Measurements from ENCODE around the gene KLHL15. TPM values are rescaled to one million over a fixed set of nuclear protein-coding genes. Genes with fewer than 3 reads are reported as not detected.

The KLHL15 gene
- total RNA-seq, 1 donor from 2014 or later = 16.3 TPM

DNA sequence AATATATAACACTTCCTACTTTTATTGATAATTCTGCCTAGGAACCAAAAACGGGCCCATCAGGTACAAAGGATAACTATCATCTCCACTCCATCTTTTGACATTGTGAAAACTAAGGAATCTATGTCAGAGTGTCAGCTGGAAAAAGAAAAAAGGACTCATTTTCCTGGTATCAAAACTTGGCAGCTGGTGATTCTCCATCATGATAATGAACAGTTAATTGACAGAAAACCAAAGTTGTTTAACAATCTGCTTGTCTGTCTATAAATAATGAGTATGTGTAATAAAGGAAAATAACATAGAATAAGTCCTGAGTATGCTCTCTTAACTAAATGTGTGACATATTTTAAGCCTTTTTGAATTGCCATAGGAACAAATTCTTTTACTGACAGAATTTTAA lies 87.8 kb downstream of the KLHL15 start:
- no peak overlapping the region for H3K27ac Mint-ChIP-seq (ENCODE audit: unreplicated experiment)
- no peak for DNase-seq (ENCODE audit: extremely low spot score, unreplicated experiment)

DNA sequence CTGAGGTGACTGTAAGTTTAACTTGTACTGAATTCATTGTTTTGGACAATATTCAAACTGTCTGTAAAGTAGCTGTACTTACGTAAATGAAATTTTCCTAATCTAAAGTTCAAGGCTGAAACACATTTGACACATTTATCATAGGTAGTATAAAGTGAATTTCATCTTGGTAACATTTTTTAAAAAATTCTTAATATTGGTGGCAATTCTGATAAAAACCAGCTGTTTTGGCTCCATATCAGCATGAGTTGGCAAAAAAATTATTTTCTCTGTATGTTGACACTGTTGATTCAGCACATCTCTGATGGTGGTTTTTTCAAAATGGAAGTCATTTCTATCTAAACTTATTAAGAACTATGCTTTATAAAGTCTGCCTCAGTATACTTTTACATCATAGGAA lies 88.3 kb downstream of the KLHL15 start:
- Mint-ChIP-seq H3K4me3 (ENCODE audit: unreplicated experiment) (no peak overlapping the region), H3K4me1 (ENCODE audit: unreplicated experiment) (peaks cover 15% of the 10 kb centered on the region), H3K36me3 (ENCODE audit: unreplicated experiment) (no peaks in the 10 kb centered on the region), H3K9me3 (ENCODE audit: unreplicated experiment) (no peaks in the 10 kb centered on the region), H3K27me3 (ENCODE audit: unreplicated experiment) (peaks cover 10% of the 10 kb centered on the region), H3K27ac (ENCODE audit: unreplicated experiment) (peak overlapping the region; percentile 18)
- TF ChIP-seq, protein P1, sequence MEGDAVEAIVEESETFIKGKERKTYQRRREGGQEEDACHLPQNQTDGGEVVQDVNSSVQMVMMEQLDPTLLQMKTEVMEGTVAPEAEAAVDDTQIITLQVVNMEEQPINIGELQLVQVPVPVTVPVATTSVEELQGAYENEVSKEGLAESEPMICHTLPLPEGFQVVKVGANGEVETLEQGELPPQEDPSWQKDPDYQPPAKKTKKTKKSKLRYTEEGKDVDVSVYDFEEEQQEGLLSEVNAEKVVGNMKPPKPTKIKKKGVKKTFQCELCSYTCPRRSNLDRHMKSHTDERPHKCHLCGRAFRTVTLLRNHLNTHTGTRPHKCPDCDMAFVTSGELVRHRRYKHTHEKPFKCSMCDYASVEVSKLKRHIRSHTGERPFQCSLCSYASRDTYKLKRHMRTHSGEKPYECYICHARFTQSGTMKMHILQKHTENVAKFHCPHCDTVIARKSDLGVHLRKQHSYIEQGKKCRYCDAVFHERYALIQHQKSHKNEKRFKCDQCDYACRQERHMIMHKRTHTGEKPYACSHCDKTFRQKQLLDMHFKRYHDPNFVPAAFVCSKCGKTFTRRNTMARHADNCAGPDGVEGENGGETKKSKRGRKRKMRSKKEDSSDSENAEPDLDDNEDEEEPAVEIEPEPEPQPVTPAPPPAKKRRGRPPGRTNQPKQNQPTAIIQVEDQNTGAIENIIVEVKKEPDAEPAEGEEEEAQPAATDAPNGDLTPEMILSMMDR (IDR thresholded peaks at IDR 0.05) = no peak
- no peak for DNase-seq (ENCODE audit: extremely low spot score, unreplicated experiment)

More for the DNA sequence above, 87.8 kb downstream of the KLHL15 start:
- Mint-ChIP-seq H3K4me3 (ENCODE audit: unreplicated experiment) (no peak overlapping the region), H3K27me3 (ENCODE audit: unreplicated experiment) (peaks cover 11% of the 10 kb centered on the region), H3K36me3 (ENCODE audit: unreplicated experiment) (no peaks in the 10 kb centered on the region), H3K4me1 (ENCODE audit: unreplicated experiment) (peaks cover 15% of the 10 kb centered on the region), H3K9me3 (ENCODE audit: unreplicated experiment) (no peaks in the 10 kb centered on the region)
- TF ChIP-seq, protein P1 (IDR thresholded peaks at IDR 0.05) = no peak

DNA sequence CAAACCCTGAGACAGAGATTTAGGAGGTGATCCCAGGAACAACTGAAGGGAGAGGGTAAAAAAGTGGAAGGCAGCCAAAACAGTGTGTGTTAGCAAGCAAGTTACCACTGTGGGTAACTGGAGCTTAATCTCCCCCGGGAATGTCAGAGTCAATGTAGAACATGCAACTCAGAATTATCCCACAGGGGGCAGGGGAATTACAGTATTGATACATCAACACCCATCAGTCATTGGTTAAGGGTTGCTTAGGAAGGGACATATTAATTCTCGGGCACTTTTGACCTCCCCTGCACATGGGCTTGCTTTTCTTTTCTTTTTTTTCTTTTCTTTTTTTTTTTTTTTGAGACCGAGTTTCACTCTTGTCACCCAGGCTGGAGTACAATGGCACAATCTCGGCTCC lies 89.9 kb downstream of the KLHL15 start:
- no peak overlapping the region for H3K4me3 Mint-ChIP-seq (ENCODE audit: unreplicated experiment)
- TF ChIP-seq, protein P1 (IDR thresholded peaks at IDR 0.05) = no peak
- peaks cover 2% of the 10 kb centered on the region for H3K27me3 Mint-ChIP-seq (ENCODE audit: unreplicated experiment)
- H3K36me3 Mint-ChIP-seq (ENCODE audit: unreplicated experiment) = no peaks in the 10 kb centered on the region
- no peak for DNase-seq (ENCODE audit: extremely low spot score, unreplicated experiment)
- no peaks in the 10 kb centered on the region for H3K9me3 Mint-ChIP-seq (ENCODE audit: unreplicated experiment)
- no peak overlapping the region for H3K27ac Mint-ChIP-seq (ENCODE audit: unreplicated experiment)
- peaks cover 17% of the 10 kb centered on the region for H3K4me1 Mint-ChIP-seq (ENCODE audit: unreplicated experiment)

DNA sequence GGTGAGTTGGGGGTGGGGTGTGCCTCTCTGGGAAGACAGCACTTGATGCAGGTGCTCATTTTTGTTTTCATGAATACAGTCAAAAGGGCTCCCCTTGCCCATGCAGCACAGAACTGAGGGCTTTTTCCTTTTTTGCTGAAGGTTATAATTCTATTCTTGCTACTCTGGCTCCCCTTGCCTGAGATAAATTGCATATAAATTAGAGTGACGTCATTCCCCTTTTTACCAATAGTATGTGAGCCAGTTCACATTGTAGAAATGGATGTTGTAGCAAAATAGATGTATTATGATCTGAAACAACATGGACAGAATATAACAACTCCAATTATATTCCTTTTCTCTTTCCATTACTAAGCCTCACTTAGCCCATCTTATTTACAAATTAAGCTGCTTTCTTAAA lies 90.8 kb downstream of the KLHL15 start:
- no peak overlapping the region for H3K27ac Mint-ChIP-seq (ENCODE audit: unreplicated experiment)

DNA sequence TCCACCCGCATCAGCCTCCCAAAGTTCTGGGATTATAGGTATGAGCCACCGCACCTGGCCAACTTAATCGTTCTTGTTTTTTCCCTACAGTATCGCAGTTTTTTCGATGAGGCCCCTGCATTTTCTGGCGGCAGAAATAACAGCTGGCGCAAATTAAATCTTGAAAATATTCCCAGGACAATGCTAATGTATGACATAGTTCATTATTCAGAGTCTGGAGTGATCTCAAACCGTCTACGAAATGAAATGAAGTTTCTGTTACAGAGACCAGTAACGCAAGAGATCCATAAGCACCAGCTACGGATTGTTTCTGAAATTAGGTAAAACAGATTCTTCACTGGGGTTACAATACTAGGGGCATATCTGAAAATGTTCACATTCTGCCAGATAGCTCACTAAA lies 91.9 kb downstream of the KLHL15 start:
- TF ChIP-seq, protein P1 (IDR thresholded peaks at IDR 0.05) = no peak
- no peak overlapping the region for H3K27ac Mint-ChIP-seq (ENCODE audit: unreplicated experiment)
- H3K27me3 Mint-ChIP-seq (ENCODE audit: unreplicated experiment) = no peaks in the 10 kb centered on the region
- H3K4me1 Mint-ChIP-seq (ENCODE audit: unreplicated experiment) = peaks cover 27% of the 10 kb centered on the region
- no peak for DNase-seq (ENCODE audit: extremely low spot score, unreplicated experiment)
- H3K9me3 Mint-ChIP-seq (ENCODE audit: unreplicated experiment) = no peaks in the 10 kb centered on the region
- no peak overlapping the region for H3K4me3 Mint-ChIP-seq (ENCODE audit: unreplicated experiment)
- no peaks in the 10 kb centered on the region for H3K36me3 Mint-ChIP-seq (ENCODE audit: unreplicated experiment)

More for the DNA sequence above, 90.8 kb downstream of the KLHL15 start:
- no peaks in the 10 kb centered on the region for H3K27me3 Mint-ChIP-seq (ENCODE audit: unreplicated experiment)
- DNase-seq (ENCODE audit: extremely low spot score, unreplicated experiment) = no peak
- no peaks in the 10 kb centered on the region for H3K9me3 Mint-ChIP-seq (ENCODE audit: unreplicated experiment)
- no peaks in the 10 kb centered on the region for H3K36me3 Mint-ChIP-seq (ENCODE audit: unreplicated experiment)
- no peak overlapping the region for H3K4me3 Mint-ChIP-seq (ENCODE audit: unreplicated experiment)
- TF ChIP-seq, protein P1 (IDR thresholded peaks at IDR 0.05) = no peak
- H3K4me1 Mint-ChIP-seq (ENCODE audit: unreplicated experiment) = peaks cover 24% of the 10 kb centered on the region

Other genes starting within 250 kb of the KLHL15 start
- gene SAT1, start 244.0 kb downstream of the KLHL15 start, total RNA-seq = 216 and 234 TPM in 2 replicates
- gene APOO, start 119.2 kb downstream of the KLHL15 start, total RNA-seq = 35.4 and 47.4 TPM in 2 replicates
- gene CXorf58, start 119.2 kb downstream of the KLHL15 start, total RNA-seq = not detected in 2 replicates
- gene EIF2S3, start 27.8 kb upstream of the KLHL15 start, total RNA-seq = 360 and 369 TPM in 2 replicates
- gene ZFX, start 122.5 kb upstream of the KLHL15 start, total RNA-seq = 84.6 and 90.0 TPM in 2 replicates